GM21717 (cell line): ENCODE data around the gene RAB40B.

Source experiments
- ATAC-seq: cut with Tn5 transposase; IDR thresholded peaks from one replicate; pipeline ENCODE4 v1.9.1; 2021; ENCODE audit warnings: mild to moderate bottlenecking, moderate library complexity; ENCODE audit not compliant: unreplicated experiment

Gene RAB40B

GRCh38 chr17:82627405-82627804 is 71.1 kb downstream of the RAB40B start:
- ATAC-seq: no peak

GRCh38 chr17:82623707-82624106 is 74.8 kb downstream of the RAB40B start:
- ATAC-seq: no peak

- ATAC-seq: no peak
Observed at GRCh38 chr17:82619641-82620040, 78.9 kb downstream of the RAB40B start.

GRCh38 chr17:82619211-82619610 is 79.3 kb downstream of the RAB40B start:
- ATAC-seq: no peak

- ATAC-seq: no peak
Observed at GRCh38 chr17:82616021-82616711, 82.3 kb downstream of the RAB40B start.

GRCh38 chr17:82615084-82616020 is 83.1 kb downstream of the RAB40B start:
- ATAC-seq: no peak

- ATAC-seq: no peak
Observed at GRCh38 chr17:82614095-82614631, 84.3 kb downstream of the RAB40B start.

- no peak for ATAC-seq
Observed at GRCh38 chr17:82613283-82614094, 85.0 kb downstream of the RAB40B start.

- no peak for ATAC-seq
Observed at GRCh38 chr17:82611140-82612058, 87.1 kb downstream of the RAB40B start.

GRCh38 chr17:82609655-82610054 is 88.8 kb downstream of the RAB40B start:
- no peak for ATAC-seq

GRCh38 chr17:82608816-82609215 is 89.7 kb downstream of the RAB40B start:
- no peak for ATAC-seq

GRCh38 chr17:82605939-82606600 is 92.4 kb downstream of the RAB40B start:
- ATAC-seq: no peak
